SU-DHL-6 (cell line): ENCODE measurements around the gene TESMIN.

Experiments used
- H2AFZ ChIP-seq: fragments of 200-600 bp; sonication (generic); 2 replicates; pipeline ENCODE4 v1.6.1; 2014; ENCODE audit warnings: low read depth, mild to moderate bottlenecking, moderate library complexity, mixed read lengths, antibody characterized with exemption, low read length; ENCODE audit not compliant: severe bottlenecking
- H3F3A ChIP-seq: fragments of 200-600 bp; shearing (Covaris generic); 2 replicates; pipeline ENCODE4 v1.6.0; 2016; ENCODE audit warnings: antibody characterized with exemption, mild to moderate bottlenecking; ENCODE audit not compliant: insufficient read depth
- H3K27ac ChIP-seq: fragments of 200-600 bp; sonication (generic); 2 replicates; pipeline ENCODE4 v1.5.1; 2016; ENCODE audit warnings: low read depth, mild to moderate bottlenecking, low read length, moderate library complexity, mixed read lengths
- H3K27me3 ChIP-seq: fragments of 200-600 bp; sonication (generic), shearing (Covaris generic); 2 replicates; pipeline ENCODE4 v1.6.0; 2014; ENCODE audit warnings: mild to moderate bottlenecking, low read length
- H3K36me3 ChIP-seq: fragments of 200-600 bp; sonication (generic); 2 replicates; pipeline ENCODE4 v1.6.1; 2014; ENCODE audit warnings: mild to moderate bottlenecking, low read length, mixed read lengths
- H3K4me2 ChIP-seq: fragments of 300-600, 200-600 bp; shearing (Covaris generic), sonication (generic); 2 replicates; pipeline ENCODE4 v1.6.0; 2014; ENCODE audit warnings: low read length, low read depth, mild to moderate bottlenecking; ENCODE audit not compliant: poor library complexity, severe bottlenecking
- H3K4me3 ChIP-seq: fragments of 200-600 bp; sonication (generic); 2 replicates; pipeline ENCODE4 v1.5.1; 2014; ENCODE audit warnings: antibody characterized with exemption, low read length, mild to moderate bottlenecking, mixed read lengths; ENCODE audit not compliant: insufficient read depth, poor library complexity, severe bottlenecking
- H3K79me2 ChIP-seq: fragments of 200-600 bp; sonication (generic); 2 replicates; pipeline ENCODE4 v1.6.1; 2014; ENCODE audit warnings: mild to moderate bottlenecking, low read length, moderate library complexity; ENCODE audit not compliant: insufficient read depth
- H3K9ac ChIP-seq: fragments of 200-600 bp; sonication (generic); 2 replicates; pipeline ENCODE4 v1.7.0; 2014; ENCODE audit warnings: mild to moderate bottlenecking, low read length
- H3K9me2 ChIP-seq: fragments of 200-600 bp; sonication (generic); replicated peaks from 2 replicates; pipeline ENCODE4 v1.6.1; 2014; ENCODE audit warnings: low read length; ENCODE audit not compliant: insufficient read depth
- H3K9me3 ChIP-seq: fragments of 200-600 bp; sonication (generic); 2 replicates; pipeline ENCODE4 v1.6.1; 2014; ENCODE audit warnings: low read length, mixed read lengths; ENCODE audit not compliant: insufficient read depth
- H4K20me1 ChIP-seq: fragments of 200-600 bp; sonication (generic); 2 replicates; pipeline ENCODE4 v1.6.1; 2014; ENCODE audit warnings: low read depth, mild to moderate bottlenecking, antibody characterized with exemption, low read length, moderate library complexity, mixed read lengths
- EZH2phosphoT487 ChIP-seq: fragments of 200-600 bp; sonication (generic), shearing (Covaris generic); conservative IDR thresholded peaks from 2 replicates; pipeline ENCODE4 v1.6.1; 2018; ENCODE audit warnings: mild to moderate bottlenecking, antibody characterized with exemption, low read length, moderate library complexity, mixed read lengths
- TF ChIP-seq, protein P1 (sequence below): fragments of 200-600 bp; sonication (generic); IDR thresholded peaks from one replicate; pipeline ENCODE4 v1.5.1; 2017; ENCODE audit warnings: antibody characterized with exemption, mild to moderate bottlenecking, low read length, moderate library complexity; ENCODE audit not compliant: insufficient read depth, poor library complexity, severe bottlenecking

Gene TESMIN

DNA sequence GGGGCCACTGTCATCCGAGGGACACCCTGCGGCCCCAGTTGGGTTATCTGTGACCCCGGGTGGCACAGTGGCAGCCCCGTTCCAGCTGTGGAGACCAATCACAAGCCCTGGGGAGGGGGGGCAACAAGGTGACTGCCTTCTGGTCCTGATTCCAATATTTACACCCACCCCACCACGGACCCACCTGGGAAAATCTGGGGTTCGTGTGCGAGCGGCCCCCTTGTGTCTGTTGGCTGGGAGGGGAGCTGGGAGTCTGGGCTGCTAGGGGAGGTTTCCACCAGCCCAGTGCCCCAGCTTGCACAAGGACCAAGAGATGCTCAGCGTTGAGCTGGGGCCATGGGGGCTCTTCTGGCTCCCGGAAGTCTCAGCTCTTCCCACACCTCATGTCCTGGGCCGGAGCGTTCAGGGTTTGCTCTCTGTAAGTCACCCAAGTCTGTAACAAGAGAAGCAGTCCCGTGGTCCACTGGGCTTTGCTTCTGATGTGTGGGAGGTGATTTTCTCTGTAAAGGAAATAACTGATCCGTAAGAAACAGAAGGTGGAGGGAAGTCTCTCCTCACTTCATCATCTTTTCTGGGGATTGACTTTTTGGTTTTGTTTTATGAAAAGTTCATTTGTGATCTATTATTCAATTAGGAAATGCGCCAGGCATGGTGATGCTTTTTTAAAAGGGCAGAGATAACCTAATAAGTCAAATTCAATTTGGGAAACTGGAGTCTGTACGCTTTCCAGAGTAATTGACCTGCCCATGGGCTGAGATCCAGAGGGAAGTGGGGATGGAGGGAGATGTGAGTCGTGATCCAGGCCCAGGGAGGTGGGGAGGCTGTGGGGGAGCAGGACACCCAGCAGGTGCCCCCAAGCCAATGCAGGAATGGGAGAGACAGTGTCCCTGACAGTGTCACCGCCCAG, 89.4 kb downstream of the TESMIN start:
- Histone ChIP-seq H3K79me2 (no peaks in the 10 kb centered on the region), H4K20me1 (no peaks in the 10 kb centered on the region), H3K36me3 (no peaks in the 10 kb centered on the region), H3K4me3 (no peak overlapping the region), H3K9ac (no peak overlapping the region), H3K4me2 (no peak overlapping the region), H3K27ac (no peak overlapping the region), H3K27me3 (no peaks in the 10 kb centered on the region), H3F3A (no peaks in the 10 kb centered on the region), H3K9me2 (no peaks in the 10 kb centered on the region), H3K9me3 (no peaks in the 10 kb centered on the region), H2AFZ (no peak overlapping the region)
- TF ChIP-seq, protein P1, sequence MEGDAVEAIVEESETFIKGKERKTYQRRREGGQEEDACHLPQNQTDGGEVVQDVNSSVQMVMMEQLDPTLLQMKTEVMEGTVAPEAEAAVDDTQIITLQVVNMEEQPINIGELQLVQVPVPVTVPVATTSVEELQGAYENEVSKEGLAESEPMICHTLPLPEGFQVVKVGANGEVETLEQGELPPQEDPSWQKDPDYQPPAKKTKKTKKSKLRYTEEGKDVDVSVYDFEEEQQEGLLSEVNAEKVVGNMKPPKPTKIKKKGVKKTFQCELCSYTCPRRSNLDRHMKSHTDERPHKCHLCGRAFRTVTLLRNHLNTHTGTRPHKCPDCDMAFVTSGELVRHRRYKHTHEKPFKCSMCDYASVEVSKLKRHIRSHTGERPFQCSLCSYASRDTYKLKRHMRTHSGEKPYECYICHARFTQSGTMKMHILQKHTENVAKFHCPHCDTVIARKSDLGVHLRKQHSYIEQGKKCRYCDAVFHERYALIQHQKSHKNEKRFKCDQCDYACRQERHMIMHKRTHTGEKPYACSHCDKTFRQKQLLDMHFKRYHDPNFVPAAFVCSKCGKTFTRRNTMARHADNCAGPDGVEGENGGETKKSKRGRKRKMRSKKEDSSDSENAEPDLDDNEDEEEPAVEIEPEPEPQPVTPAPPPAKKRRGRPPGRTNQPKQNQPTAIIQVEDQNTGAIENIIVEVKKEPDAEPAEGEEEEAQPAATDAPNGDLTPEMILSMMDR, result no peak
- TF ChIP-seq EZH2phosphoT487, result no peak

GRCh38 chr11:68661014-68661413, 90.3 kb downstream of the TESMIN start:
- Histone ChIP-seq H3F3A (no peaks in the 10 kb centered on the region), H2AFZ (no peak overlapping the region), H3K79me2 (no peaks in the 10 kb centered on the region), H3K9ac (no peak overlapping the region), H3K4me2 (no peak overlapping the region), H3K9me2 (no peaks in the 10 kb centered on the region), H3K36me3 (no peaks in the 10 kb centered on the region), H3K9me3 (no peaks in the 10 kb centered on the region), H3K27ac (no peak overlapping the region), H3K27me3 (no peaks in the 10 kb centered on the region), H3K4me3 (no peak overlapping the region), H4K20me1 (no peaks in the 10 kb centered on the region)
- TF ChIP-seq EZH2phosphoT487, result no peak
- TF ChIP-seq, protein P1, result no peak

GRCh38 chr11:68660066-68660810, 91.1 kb downstream of the TESMIN start:
- Histone ChIP-seq H3K27ac (no peak overlapping the region), H3K4me3 (no peak overlapping the region), H3K27me3 (no peaks in the 10 kb centered on the region), H3F3A (no peaks in the 10 kb centered on the region), H3K36me3 (no peaks in the 10 kb centered on the region), H4K20me1 (no peaks in the 10 kb centered on the region), H2AFZ (no peak overlapping the region), H3K9ac (no peak overlapping the region), H3K79me2 (no peaks in the 10 kb centered on the region), H3K9me2 (no peaks in the 10 kb centered on the region), H3K9me3 (no peaks in the 10 kb centered on the region), H3K4me2 (no peak overlapping the region)
- TF ChIP-seq, protein P1, result no peak
- no peak for TF ChIP-seq EZH2phosphoT487
